HEK293 (cell line): Measurements from ENCODE around the gene S100A2.

ENCODE experiments used
- CTCF ChIA-PET: fragments of 350-600 bp; formaldehyde crosslinking; extraction: SDS; loops from one replicate; lab custom pipeline; 2021; ENCODE audit warnings: antibody characterized with exemption; lab: Yijun Ruan, JAX
- POLR2A ChIA-PET: fragments of 300-600 bp; formaldehyde crosslinking; extraction: SDS; loops from one replicate; lab custom pipeline; 2020; ENCODE audit warnings: antibody characterized with exemption, inconsistent platforms; lab: Yijun Ruan, JAX
- H3K27ac ChIP-seq: fragments of 200-500 bp; sonication (Bioruptor generic); 2 replicates; pipeline ENCODE4 v1.5.1; 2014; ENCODE audit warnings: low read depth, low read length, control low read depth, inconsistent platforms; ENCODE audit errors: extremely low read depth
- H3K36me3 ChIP-seq, 2 experiments: fragments of 200-500 bp in 1 of 2; sonication (Bioruptor generic) in 1 of 2; 1 replicate in 1 of 2; 2 replicates in 1 of 2; pipeline ENCODE4 v1.5.1; 2014 to 2017; ENCODE audit warnings: inconsistent platforms in 2 of 2, low read length in 2 of 2; ENCODE audit not compliant: control insufficient read depth in 2 of 2, insufficient read depth in 1 of 2
- H3K4me1 ChIP-seq: fragments of 200-500 bp; sonication (Bioruptor generic); 2 replicates; pipeline ENCODE4 v1.5.1; 2014; ENCODE audit warnings: mild to moderate bottlenecking, low read length, inconsistent platforms; ENCODE audit not compliant: control insufficient read depth, insufficient read depth
- H3K4me3 ChIP-seq: 2 replicates; pipeline ENCODE4 v1.5.1; 2011; ENCODE audit warnings: low read depth, mild to moderate bottlenecking, control low read depth, low read length, moderate library complexity
- H3K9me3 ChIP-seq: fragments of 200-500 bp; sonication (Bioruptor generic); 2 replicates; pipeline ENCODE4 v1.5.1; 2014; ENCODE audit warnings: low read depth, low read length, inconsistent platforms; ENCODE audit not compliant: control insufficient read depth, insufficient read depth
- KLF8 ChIP-seq: fragments of 450-650 bp; formaldehyde crosslinking; IDR thresholded peaks from 2 replicates; pipeline ENCODE4 v1.5.1; 2016; ENCODE audit warnings: missing biosample characterization, missing genetic modification characterization
- PRDM1 ChIP-seq: fragments of 450-650 bp; formaldehyde crosslinking; IDR thresholded peaks from 2 replicates; pipeline ENCODE4; 2016; ENCODE audit warnings: missing biosample characterization, missing genetic modification characterization
- ZBTB48 ChIP-seq: fragments of 450-650 bp; formaldehyde crosslinking; IDR thresholded peaks from 2 replicates; pipeline ENCODE4 v1.5.1; 2016; ENCODE audit warnings: missing biosample characterization, missing genetic modification characterization
- ZFP3 ChIP-seq: fragments of 450-650 bp; formaldehyde crosslinking; IDR thresholded peaks from 2 replicates; pipeline ENCODE4 v1.5.1; 2016; ENCODE audit warnings: low read depth, missing biosample characterization, missing genetic modification characterization
- ZFP41 ChIP-seq: fragments of 450-650 bp; formaldehyde crosslinking; IDR thresholded peaks from 2 replicates; pipeline ENCODE4 v1.5.1; 2016; ENCODE audit warnings: missing biosample characterization, missing genetic modification characterization, borderline replicate concordance
- ZNF510 ChIP-seq: fragments of 450-650 bp; formaldehyde crosslinking; IDR thresholded peaks from 2 replicates; pipeline ENCODE4 v1.5.1; 2018; ENCODE audit warnings: mild to moderate bottlenecking, missing genetic modification characterization, missing biosample characterization; ENCODE audit not compliant: insufficient replicate concordance
- ZNF514 ChIP-seq: fragments of 450-650 bp; formaldehyde crosslinking; IDR thresholded peaks from 2 replicates; pipeline ENCODE4 v1.5.1; 2016; ENCODE audit warnings: missing biosample characterization, missing genetic modification characterization
- ZNF548 ChIP-seq: fragments of 450-650 bp; formaldehyde crosslinking; IDR thresholded peaks from 2 replicates; pipeline ENCODE4 v1.5.1; 2016; ENCODE audit warnings: missing biosample characterization, missing genetic modification characterization
- ZNF549 ChIP-seq: fragments of 450-650 bp; IDR thresholded peaks from 2 replicates; pipeline ENCODE4 v1.5.1; 2018; ENCODE audit warnings: missing biosample characterization, missing genetic modification characterization, mild to moderate bottlenecking, inconsistent platforms, moderate library complexity
- ZNF555 ChIP-seq: fragments of 450-650 bp; formaldehyde crosslinking; conservative IDR thresholded peaks from 2 replicates; pipeline ENCODE4 v1.5.1; 2017; ENCODE audit warnings: missing biosample characterization, mild to moderate bottlenecking, missing genetic modification characterization, inconsistent platforms
- ZNF561 ChIP-seq: fragments of 450-650 bp; IDR thresholded peaks from 2 replicates; pipeline ENCODE4 v1.5.1; 2018; ENCODE audit warnings: missing biosample characterization, missing genetic modification characterization, borderline replicate concordance
- ZNF658 ChIP-seq: fragments of 450-650 bp; formaldehyde crosslinking; IDR thresholded peaks from 2 replicates; pipeline ENCODE4; 2016; ENCODE audit warnings: missing biosample characterization, missing genetic modification characterization
- TF ChIP-seq, protein P1 (sequence below): fragments of 450-650 bp; formaldehyde crosslinking; IDR thresholded peaks from 2 replicates; pipeline ENCODE4 v1.5.1; 2017; ENCODE audit warnings: missing biosample characterization, missing genetic modification characterization
- TF ChIP-seq, protein P2 (sequence below): fragments of 450-650 bp; formaldehyde crosslinking; IDR thresholded peaks from 2 replicates; pipeline ENCODE4 v1.5.1; 2016; ENCODE audit warnings: missing biosample characterization, missing genetic modification characterization
- TF ChIP-seq, protein P3 (sequence below): fragments of 450-650 bp; formaldehyde crosslinking; IDR thresholded peaks from 2 replicates; pipeline ENCODE4 v1.5.0; 2017; ENCODE audit warnings: missing biosample characterization, missing genetic modification characterization, borderline replicate concordance
- TF ChIP-seq, protein P4 (sequence below): fragments of 450-650 bp; formaldehyde crosslinking; IDR thresholded peaks from 2 replicates; pipeline ENCODE4 v1.5.1; 2017; ENCODE audit warnings: missing biosample characterization, missing genetic modification characterization
- TF ChIP-seq, protein P5 (sequence below): fragments of 450-650 bp; formaldehyde crosslinking; IDR thresholded peaks from 2 replicates; pipeline ENCODE4 v1.5.1; 2016; ENCODE audit warnings: missing biosample characterization, missing genetic modification characterization
- TF ChIP-seq, protein P6 (sequence below): fragments of 450-650 bp; formaldehyde crosslinking; IDR thresholded peaks from 2 replicates; pipeline ENCODE4 v1.5.1; 2016; ENCODE audit warnings: missing biosample characterization, missing genetic modification characterization
- TF ChIP-seq, protein P7 (sequence below): fragments of 450-650 bp; formaldehyde crosslinking; IDR thresholded peaks from 2 replicates; pipeline ENCODE4 v1.5.1; 2016; ENCODE audit warnings: missing biosample characterization, missing genetic modification characterization

The S100A2 gene

DNA sequence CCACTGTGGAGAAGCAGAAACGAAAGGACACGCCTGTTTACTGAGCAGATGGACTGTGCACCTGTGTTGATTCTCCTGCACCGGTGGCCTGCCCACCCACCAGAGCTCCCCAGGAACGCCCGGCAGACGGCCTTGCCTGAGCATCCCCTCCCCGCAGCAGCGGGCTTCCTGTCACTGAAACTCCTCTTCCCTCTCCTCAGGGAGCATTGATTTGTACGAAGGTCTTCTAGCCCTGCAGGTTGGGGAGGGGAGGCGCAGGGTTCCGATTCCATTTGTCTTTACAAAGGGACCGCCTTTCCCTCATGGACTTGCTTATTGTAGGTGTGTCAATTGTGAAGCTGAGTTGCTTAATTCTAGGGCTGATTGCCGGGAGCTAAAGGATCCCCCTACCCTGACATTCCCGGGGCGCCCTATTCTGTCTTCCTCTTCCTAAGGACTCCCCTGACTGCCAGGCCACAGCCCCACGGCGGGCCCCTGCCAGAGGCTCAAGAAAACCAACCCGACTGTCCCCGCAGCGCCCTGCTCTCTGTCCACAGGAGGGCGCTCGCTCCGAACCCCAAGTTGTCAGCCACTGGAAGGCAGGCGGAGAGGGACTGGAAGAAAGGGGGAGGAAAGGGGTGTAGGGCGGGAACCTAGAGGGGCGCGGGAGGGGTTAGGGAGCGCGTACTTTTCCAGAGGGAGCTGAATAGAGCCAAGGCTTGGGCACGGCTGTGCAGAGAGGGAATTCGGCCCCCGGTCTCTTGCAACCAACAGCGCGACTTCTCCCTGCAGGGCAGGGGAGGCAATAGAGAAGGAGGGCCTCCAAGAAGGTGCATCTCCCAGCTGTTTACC lies 32.7 kb downstream of the S100A2 start (continued):
- TF ChIP-seq ZNF548 (no peak), ZFP41 (no peak), ZNF555 (tag by site-specific recombination) (no peak), ZNF510 (tag by site-specific recombination) (no peak), KLF8 (tag by site-specific recombination) (no peak)
- TF ChIP-seq, protein P1, sequence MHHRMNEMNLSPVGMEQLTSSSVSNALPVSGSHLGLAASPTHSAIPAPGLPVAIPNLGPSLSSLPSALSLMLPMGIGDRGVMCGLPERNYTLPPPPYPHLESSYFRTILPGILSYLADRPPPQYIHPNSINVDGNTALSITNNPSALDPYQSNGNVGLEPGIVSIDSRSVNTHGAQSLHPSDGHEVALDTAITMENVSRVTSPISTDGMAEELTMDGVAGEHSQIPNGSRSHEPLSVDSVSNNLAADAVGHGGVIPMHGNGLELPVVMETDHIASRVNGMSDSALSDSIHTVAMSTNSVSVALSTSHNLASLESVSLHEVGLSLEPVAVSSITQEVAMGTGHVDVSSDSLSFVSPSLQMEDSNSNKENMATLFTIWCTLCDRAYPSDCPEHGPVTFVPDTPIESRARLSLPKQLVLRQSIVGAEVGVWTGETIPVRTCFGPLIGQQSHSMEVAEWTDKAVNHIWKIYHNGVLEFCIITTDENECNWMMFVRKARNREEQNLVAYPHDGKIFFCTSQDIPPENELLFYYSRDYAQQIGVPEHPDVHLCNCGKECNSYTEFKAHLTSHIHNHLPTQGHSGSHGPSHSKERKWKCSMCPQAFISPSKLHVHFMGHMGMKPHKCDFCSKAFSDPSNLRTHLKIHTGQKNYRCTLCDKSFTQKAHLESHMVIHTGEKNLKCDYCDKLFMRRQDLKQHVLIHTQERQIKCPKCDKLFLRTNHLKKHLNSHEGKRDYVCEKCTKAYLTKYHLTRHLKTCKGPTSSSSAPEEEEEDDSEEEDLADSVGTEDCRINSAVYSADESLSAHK (tag by site-specific recombination): no peak
- TF ChIP-seq, protein P2, sequence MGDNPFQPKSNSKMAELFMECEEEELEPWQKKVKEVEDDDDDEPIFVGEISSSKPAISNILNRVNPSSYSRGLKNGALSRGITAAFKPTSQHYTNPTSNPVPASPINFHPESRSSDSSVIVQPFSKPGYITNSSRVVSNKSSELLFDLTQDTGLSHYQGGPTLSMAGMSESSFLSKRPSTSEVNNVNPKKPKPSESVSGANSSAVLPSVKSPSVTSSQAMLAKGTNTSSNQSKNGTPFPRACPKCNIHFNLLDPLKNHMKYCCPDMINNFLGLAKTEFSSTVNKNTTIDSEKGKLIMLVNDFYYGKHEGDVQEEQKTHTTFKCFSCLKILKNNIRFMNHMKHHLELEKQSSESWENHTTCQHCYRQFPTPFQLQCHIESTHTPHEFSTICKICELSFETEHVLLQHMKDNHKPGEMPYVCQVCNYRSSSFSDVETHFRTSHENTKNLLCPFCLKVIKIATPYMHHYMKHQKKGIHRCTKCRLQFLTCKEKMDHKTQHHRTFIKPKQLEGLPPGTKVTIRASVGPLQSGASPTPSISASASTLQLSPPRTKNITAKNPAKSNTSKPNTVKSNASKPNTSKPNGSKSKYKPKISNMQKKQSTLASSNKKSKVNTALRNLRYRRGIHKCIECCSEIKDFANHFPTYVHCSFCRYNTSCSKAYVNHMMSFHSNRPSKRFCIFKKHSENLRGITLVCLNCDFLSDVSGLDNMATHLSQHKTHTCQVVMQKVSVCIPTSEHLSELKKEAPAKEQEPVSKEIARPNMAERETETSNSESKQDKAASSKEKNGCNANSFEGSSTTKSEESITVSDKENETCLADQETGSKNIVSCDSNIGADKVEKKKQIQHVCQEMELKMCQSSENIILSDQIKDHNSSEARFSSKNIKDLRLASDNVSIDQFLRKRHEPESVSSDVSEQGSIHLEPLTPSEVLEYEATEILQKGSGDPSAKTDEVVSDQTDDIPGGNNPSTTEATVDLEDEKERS (tag by site-specific recombination): no peak
- TF ChIP-seq, protein P3, sequence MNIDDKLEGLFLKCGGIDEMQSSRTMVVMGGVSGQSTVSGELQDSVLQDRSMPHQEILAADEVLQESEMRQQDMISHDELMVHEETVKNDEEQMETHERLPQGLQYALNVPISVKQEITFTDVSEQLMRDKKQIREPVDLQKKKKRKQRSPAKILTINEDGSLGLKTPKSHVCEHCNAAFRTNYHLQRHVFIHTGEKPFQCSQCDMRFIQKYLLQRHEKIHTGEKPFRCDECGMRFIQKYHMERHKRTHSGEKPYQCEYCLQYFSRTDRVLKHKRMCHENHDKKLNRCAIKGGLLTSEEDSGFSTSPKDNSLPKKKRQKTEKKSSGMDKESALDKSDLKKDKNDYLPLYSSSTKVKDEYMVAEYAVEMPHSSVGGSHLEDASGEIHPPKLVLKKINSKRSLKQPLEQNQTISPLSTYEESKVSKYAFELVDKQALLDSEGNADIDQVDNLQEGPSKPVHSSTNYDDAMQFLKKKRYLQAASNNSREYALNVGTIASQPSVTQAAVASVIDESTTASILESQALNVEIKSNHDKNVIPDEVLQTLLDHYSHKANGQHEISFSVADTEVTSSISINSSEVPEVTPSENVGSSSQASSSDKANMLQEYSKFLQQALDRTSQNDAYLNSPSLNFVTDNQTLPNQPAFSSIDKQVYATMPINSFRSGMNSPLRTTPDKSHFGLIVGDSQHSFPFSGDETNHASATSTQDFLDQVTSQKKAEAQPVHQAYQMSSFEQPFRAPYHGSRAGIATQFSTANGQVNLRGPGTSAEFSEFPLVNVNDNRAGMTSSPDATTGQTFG (tag by site-specific recombination): no peak
- TF ChIP-seq, all 188 proteins: peak for 4

DNA sequence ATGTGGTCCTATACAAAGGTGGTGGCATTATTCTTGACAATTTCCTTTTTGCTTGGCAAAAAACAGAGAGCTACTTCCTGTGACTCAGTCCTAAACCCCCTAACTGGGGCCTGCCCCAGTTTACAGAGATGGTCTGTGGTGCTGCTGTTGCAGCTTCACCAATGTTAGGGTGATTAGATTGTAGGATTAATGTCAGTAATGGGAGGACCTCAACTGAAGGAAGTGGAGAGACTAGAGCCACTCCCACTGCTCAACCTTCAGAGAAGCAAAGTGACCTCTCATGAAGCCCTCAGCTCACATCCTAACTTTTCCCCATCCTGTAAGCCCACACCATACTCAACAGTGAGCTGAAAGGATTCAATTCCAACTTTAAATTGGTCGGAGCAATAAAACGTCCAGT lies 33.5 kb downstream of the S100A2 start:
- no peak overlapping the region for H3K4me3 ChIP-seq
- no peak overlapping the region for H3K27ac ChIP-seq
- ChIA-PET CTCF (interaction anchor here (0.7 to 4.3 kb wide), 10 partner anchors 7 to 96 kb away, joined by 3 to 55 read pairs (median 10); partner anchors contain the start of genes S100A1, S100A13 and S100A4), POLR2A (interaction anchor here (0.8 to 2.4 kb wide), 4 partner anchors 12 to 102 kb away, joined by 3 to 11 read pairs (median 6); partner anchors contain the start of genes CHTOP and S100A13)
- H3K9me3 ChIP-seq: no peaks in the 10 kb centered on the region
- H3K36me3 ChIP-seq: no peaks in the 10 kb centered on the region
- no peaks in the 10 kb centered on the region for H3K4me1 ChIP-seq
- TF ChIP-seq ZNF514 (tag by site-specific recombination): no peak
- TF ChIP-seq ZNF658: no peak
- TF ChIP-seq, protein P4, sequence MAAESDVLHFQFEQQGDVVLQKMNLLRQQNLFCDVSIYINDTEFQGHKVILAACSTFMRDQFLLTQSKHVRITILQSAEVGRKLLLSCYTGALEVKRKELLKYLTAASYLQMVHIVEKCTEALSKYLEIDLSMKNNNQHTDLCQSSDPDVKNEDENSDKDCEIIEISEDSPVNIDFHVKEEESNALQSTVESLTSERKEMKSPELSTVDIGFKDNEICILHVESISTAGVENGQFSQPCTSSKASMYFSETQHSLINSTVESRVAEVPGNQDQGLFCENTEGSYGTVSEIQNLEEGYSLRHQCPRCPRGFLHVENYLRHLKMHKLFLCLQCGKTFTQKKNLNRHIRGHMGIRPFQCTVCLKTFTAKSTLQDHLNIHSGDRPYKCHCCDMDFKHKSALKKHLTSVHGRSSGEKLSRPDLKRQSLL: no peak
- TF ChIP-seq, protein P5, sequence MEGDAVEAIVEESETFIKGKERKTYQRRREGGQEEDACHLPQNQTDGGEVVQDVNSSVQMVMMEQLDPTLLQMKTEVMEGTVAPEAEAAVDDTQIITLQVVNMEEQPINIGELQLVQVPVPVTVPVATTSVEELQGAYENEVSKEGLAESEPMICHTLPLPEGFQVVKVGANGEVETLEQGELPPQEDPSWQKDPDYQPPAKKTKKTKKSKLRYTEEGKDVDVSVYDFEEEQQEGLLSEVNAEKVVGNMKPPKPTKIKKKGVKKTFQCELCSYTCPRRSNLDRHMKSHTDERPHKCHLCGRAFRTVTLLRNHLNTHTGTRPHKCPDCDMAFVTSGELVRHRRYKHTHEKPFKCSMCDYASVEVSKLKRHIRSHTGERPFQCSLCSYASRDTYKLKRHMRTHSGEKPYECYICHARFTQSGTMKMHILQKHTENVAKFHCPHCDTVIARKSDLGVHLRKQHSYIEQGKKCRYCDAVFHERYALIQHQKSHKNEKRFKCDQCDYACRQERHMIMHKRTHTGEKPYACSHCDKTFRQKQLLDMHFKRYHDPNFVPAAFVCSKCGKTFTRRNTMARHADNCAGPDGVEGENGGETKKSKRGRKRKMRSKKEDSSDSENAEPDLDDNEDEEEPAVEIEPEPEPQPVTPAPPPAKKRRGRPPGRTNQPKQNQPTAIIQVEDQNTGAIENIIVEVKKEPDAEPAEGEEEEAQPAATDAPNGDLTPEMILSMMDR (tag by site-specific recombination): no peak
- no peak for TF ChIP-seq ZFP3 (tag by site-specific recombination)
- TF ChIP-seq PRDM1: no peak
- no peak for TF ChIP-seq ZNF561
- TF ChIP-seq, protein P6, sequence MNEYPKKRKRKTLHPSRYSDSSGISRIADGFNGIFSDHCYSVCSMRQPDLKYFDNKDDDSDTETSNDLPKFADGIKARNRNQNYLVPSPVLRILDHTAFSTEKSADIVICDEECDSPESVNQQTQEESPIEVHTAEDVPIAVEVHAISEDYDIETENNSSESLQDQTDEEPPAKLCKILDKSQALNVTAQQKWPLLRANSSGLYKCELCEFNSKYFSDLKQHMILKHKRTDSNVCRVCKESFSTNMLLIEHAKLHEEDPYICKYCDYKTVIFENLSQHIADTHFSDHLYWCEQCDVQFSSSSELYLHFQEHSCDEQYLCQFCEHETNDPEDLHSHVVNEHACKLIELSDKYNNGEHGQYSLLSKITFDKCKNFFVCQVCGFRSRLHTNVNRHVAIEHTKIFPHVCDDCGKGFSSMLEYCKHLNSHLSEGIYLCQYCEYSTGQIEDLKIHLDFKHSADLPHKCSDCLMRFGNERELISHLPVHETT (tag by site-specific recombination): no peak
- TF ChIP-seq ZBTB48: no peak
- TF ChIP-seq, protein P7, sequence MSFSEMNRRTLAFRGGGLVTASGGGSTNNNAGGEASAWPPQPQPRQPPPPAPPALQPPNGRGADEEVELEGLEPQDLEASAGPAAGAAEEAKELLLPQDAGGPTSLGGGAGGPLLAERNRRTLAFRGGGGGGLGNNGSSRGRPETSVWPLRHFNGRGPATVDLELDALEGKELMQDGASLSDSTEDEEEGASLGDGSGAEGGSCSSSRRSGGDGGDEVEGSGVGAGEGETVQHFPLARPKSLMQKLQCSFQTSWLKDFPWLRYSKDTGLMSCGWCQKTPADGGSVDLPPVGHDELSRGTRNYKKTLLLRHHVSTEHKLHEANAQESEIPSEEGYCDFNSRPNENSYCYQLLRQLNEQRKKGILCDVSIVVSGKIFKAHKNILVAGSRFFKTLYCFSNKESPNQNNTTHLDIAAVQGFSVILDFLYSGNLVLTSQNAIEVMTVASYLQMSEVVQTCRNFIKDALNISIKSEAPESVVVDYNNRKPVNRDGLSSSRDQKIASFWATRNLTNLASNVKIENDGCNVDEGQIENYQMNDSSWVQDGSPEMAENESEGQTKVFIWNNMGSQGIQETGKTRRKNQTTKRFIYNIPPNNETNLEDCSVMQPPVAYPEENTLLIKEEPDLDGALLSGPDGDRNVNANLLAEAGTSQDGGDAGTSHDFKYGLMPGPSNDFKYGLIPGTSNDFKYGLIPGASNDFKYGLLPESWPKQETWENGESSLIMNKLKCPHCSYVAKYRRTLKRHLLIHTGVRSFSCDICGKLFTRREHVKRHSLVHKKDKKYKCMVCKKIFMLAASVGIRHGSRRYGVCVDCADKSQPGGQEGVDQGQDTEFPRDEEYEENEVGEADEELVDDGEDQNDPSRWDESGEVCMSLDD (tag by site-specific recombination): no peak
- TF ChIP-seq ZNF549 (tag by site-specific recombination): no peak
